Measurements from ENCODE around the gene ASTL.

Gene ASTL

DNA sequence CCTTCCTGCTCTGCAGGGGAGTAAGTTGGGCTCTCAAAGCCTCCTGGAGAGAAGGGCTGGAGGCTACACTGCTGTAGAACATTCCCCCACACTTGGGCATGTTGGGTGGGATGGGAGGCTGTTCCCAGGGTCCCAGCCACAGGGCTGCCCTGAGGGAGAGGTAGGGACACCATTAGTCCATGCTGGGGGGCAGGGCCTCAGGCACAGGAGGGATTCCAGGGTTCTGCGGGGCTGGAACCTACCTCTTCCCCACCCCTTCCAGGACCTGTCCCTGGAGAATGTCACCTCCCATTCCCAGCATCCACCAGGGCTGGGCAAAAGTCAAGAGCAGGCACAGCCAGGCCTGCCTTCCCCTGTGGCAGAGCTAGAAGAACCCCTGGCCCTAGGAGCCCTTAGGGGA, 15.0 kb downstream of the ASTL start:
- Histone ChIP-seq H3K27me3 (replicated peaks in 2 of 5; ENCODE audit: control insufficient read depth in 4 of 5, insufficient read depth in 5 of 5, low read length in 4 of 5) (peaks cover 0 to 8% (median under 1%) of the 10 kb centered on the region in 5 experiments), H3K4me3 (ENCODE audit: control insufficient read depth in 1 of 7, extremely low read depth in 1 of 7, insufficient read depth in 4 of 7, low read depth in 2 of 7, low read length in 6 of 7) (no peak overlapping the region), H3K4me1 (ENCODE audit: control extremely low read depth in 1 of 4, control insufficient read depth in 4 of 4, insufficient read depth in 4 of 4, low read length in 3 of 4) (peaks cover 0 to 16% (median 13%) of the 10 kb centered on the region in 4 experiments), H3K36me3 (ENCODE audit: control insufficient read depth in 4 of 4, insufficient read depth in 4 of 4, low read length in 3 of 4) (no peaks in the 10 kb centered on the region), H3K27ac (ENCODE audit: insufficient read depth in 1 of 2, low read depth in 1 of 2, low read length in 2 of 2, poor library complexity in 1 of 2, severe bottlenecking in 2 of 2) (no peak overlapping the region), H3K9me3 (ENCODE audit: control extremely low read depth in 1 of 5, control insufficient read depth in 4 of 5, insufficient read depth in 2 of 5, low read depth in 1 of 5, low read length in 4 of 5) (no peaks in the 10 kb centered on the region)
- WGBS (ENCODE audit: insufficient coverage), result 83% methylated on average over 1 of the region's 1 CpG
- ChIA-PET CTCF (interaction anchor here (1.0 to 2.1 kb wide), 3 partner anchors 10 to 82 kb away, joined by 3 to 8 read pairs (median 5); partner anchors contain the start of gene ASTL), POLR2A (no interaction called here)
- DNase-seq, result no peak

DNA sequence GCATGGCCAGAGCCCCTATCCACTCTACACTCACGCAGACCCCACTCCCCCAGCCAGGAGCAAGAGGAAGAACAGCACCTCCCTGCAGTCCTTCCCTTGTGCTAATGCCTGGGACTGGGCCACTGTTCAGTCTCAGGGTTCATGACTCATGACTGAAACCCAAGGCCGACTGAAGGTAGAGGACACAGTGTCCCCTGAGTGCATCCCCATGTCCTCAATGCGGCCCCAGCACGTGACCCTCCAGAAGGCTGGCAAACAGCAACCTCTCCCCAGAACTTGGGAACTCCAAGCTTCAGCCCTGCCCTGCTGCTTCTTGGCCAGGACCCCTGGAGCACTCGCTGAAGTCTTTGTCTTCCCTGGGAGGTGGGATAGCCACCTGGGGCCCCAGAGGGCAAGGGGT, 15.9 kb downstream of the ASTL start:
- Histone ChIP-seq H3K4me1 (ENCODE audit: control extremely low read depth in 1 of 4, control insufficient read depth in 4 of 4, insufficient read depth in 4 of 4, low read length in 3 of 4) (peaks cover 0 to 19% (median 16%) of the 10 kb centered on the region in 4 experiments), H3K36me3 (ENCODE audit: control insufficient read depth in 4 of 4, insufficient read depth in 4 of 4, low read length in 3 of 4) (no peaks in the 10 kb centered on the region), H3K9me3 (ENCODE audit: control extremely low read depth in 1 of 5, control insufficient read depth in 4 of 5, insufficient read depth in 2 of 5, low read depth in 1 of 5, low read length in 4 of 5) (no peaks in the 10 kb centered on the region), H3K27ac (ENCODE audit: insufficient read depth in 1 of 2, low read depth in 1 of 2, low read length in 2 of 2, poor library complexity in 1 of 2, severe bottlenecking in 2 of 2) (no peak overlapping the region), H3K4me3 (ENCODE audit: control insufficient read depth in 1 of 7, extremely low read depth in 1 of 7, insufficient read depth in 4 of 7, low read depth in 2 of 7, low read length in 6 of 7) (no peak overlapping the region), H3K27me3 (replicated peaks in 2 of 5; ENCODE audit: control insufficient read depth in 4 of 5, insufficient read depth in 5 of 5, low read length in 4 of 5) (peaks cover 0 to 13% (median 7%) of the 10 kb centered on the region in 5 experiments)
- CTCF ChIA-PET, result interaction anchor here (1.0 to 2.1 kb wide), 3 partner anchors 11 to 83 kb away, joined by 3 to 8 read pairs (median 5); partner anchors contain the start of gene ASTL
- 92% methylated on average over 4 of the region's 5 CpGs for WGBS (ENCODE audit: insufficient coverage)
- POLR2A ChIA-PET, result no interaction called here
- DNase-seq, result no peak

DNA sequence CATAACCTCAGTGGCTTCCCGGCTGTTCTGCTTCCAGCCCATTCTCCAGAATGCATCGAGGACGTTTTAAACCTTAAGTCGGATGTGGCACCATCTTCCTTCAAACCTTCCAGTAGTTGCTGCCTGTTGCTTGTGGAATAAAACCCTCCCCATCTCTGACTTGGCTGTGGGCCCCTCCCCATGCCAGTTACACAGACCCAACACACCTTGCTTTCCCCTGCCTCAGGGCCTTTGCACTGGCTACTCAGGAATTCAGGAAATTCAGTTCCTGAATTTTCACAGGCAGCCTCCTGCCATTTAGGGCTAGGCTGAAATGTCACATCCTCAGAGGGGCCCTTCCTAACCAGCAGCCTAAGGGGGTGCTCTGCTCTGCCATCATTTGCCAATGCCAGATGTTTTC, 16.9 kb downstream of the ASTL start:
- Histone ChIP-seq H3K27me3 (replicated peaks in 2 of 5; ENCODE audit: control insufficient read depth in 4 of 5, insufficient read depth in 5 of 5, low read length in 4 of 5) (peaks cover 0 to 21% (median 7%) of the 10 kb centered on the region in 5 experiments), H3K4me1 (ENCODE audit: control extremely low read depth in 1 of 4, control insufficient read depth in 4 of 4, insufficient read depth in 4 of 4, low read length in 3 of 4) (peaks cover 0 to 28% (median 23%) of the 10 kb centered on the region in 4 experiments), H3K27ac (ENCODE audit: insufficient read depth in 1 of 2, low read depth in 1 of 2, low read length in 2 of 2, poor library complexity in 1 of 2, severe bottlenecking in 2 of 2) (no peak overlapping the region), H3K9me3 (ENCODE audit: control extremely low read depth in 1 of 5, control insufficient read depth in 4 of 5, insufficient read depth in 2 of 5, low read depth in 1 of 5, low read length in 4 of 5) (no peaks in the 10 kb centered on the region), H3K4me3 (ENCODE audit: control insufficient read depth in 1 of 7, extremely low read depth in 1 of 7, insufficient read depth in 4 of 7, low read depth in 2 of 7, low read length in 6 of 7) (no peak overlapping the region), H3K36me3 (ENCODE audit: control insufficient read depth in 4 of 4, insufficient read depth in 4 of 4, low read length in 3 of 4) (no peaks in the 10 kb centered on the region)
- WGBS (ENCODE audit: insufficient coverage), result 96% methylated on average over 4 of the region's 4 CpGs
- no peak for DNase-seq
- ChIA-PET POLR2A (no interaction called here), CTCF (interaction anchor here (1.3 to 1.7 kb wide), 2 partner anchors 9 to 53 kb away, joined by 3 read pairs; no protein-coding TSS in a partner anchor)

DNA sequence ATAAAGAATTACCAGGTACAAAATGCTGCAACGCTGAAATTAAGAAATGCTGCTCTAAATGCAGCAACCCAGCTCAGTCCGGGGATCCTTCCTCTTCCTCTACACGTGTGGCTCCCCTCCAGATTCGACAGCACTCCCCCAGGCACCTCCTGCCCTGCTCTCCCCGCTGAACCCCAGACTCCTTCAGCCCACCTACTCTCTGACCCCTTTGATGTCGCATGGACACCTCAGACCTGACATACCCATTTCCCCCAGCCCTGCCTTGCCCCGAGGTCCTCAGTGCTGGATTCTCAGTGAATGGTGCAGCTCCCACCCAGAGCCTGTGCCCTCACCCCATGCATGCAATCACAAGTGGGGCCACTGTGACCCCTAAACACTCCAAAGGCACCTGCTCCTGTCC, 17.3 kb downstream of the ASTL start:
- Histone ChIP-seq H3K4me3 (ENCODE audit: control insufficient read depth in 1 of 7, extremely low read depth in 1 of 7, insufficient read depth in 4 of 7, low read depth in 2 of 7, low read length in 6 of 7) (no peak overlapping the region), H3K36me3 (ENCODE audit: control insufficient read depth in 4 of 4, insufficient read depth in 4 of 4, low read length in 3 of 4) (no peaks in the 10 kb centered on the region), H3K4me1 (ENCODE audit: control extremely low read depth in 1 of 4, control insufficient read depth in 4 of 4, insufficient read depth in 4 of 4, low read length in 3 of 4) (peaks cover 0 to 29% (median 27%) of the 10 kb centered on the region in 4 experiments), H3K27me3 (replicated peaks in 2 of 5; ENCODE audit: control insufficient read depth in 4 of 5, insufficient read depth in 5 of 5, low read length in 4 of 5) (peaks cover 0 to 25% (median 7%) of the 10 kb centered on the region in 5 experiments), H3K27ac (ENCODE audit: insufficient read depth in 1 of 2, low read depth in 1 of 2, low read length in 2 of 2, poor library complexity in 1 of 2, severe bottlenecking in 2 of 2) (no peak overlapping the region), H3K9me3 (ENCODE audit: control extremely low read depth in 1 of 5, control insufficient read depth in 4 of 5, insufficient read depth in 2 of 5, low read depth in 1 of 5, low read length in 4 of 5) (peaks cover 0 to under 1% (median 0%) of the 10 kb centered on the region in 5 experiments)
- no peak for DNase-seq
- 44% methylated on average over 7 of the region's 7 CpGs for WGBS (ENCODE audit: insufficient coverage)
- CTCF ChIA-PET, result interaction anchor here (1.3 to 1.7 kb wide), 2 partner anchors 9 to 54 kb away, joined by 3 read pairs; no protein-coding TSS in a partner anchor
- POLR2A ChIA-PET, result no interaction called here

DNA sequence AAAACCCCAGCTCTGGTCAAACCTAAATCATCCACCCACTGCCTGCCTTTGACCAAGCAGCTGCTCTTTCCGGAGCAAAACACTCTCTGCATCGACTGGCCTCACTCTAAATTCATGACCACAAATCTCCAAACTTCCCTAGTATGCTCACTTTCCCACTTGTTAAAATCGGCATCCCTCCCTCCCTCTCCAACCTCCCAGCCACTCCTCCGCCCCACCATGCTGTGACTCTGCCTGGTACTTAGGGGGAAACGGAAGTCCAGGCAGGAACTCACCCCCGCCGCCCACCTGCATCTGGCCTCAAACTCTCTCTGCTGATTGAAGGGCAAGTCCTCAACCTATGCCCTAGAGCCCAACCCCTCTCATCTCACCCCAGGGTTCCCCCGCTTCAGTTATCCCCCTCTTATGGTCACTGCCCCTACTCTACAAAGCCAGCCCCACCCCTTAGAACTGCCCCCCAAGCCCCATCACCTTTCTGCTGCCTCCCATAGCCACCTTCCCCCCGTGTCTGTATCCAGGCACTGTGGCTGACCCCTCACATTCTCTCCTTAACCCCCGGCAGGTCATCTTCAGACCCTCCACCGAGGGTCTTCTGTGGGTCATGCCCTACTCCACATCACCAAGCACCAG, 18.1 kb downstream of the ASTL start:
- Histone ChIP-seq H3K27ac (ENCODE audit: insufficient read depth in 1 of 2, low read depth in 1 of 2, low read length in 2 of 2, poor library complexity in 1 of 2, severe bottlenecking in 2 of 2) (no peak overlapping the region), H3K36me3 (ENCODE audit: control insufficient read depth in 4 of 4, insufficient read depth in 4 of 4, low read length in 3 of 4) (no peaks in the 10 kb centered on the region), H3K27me3 (replicated peaks in 2 of 5; ENCODE audit: control insufficient read depth in 4 of 5, insufficient read depth in 5 of 5, low read length in 4 of 5) (peaks cover 0 to 33% (median 7%) of the 10 kb centered on the region in 5 experiments), H3K4me1 (ENCODE audit: control extremely low read depth in 1 of 4, control insufficient read depth in 4 of 4, insufficient read depth in 4 of 4, low read length in 3 of 4) (peaks cover 0 to 32% (median 27%) of the 10 kb centered on the region in 4 experiments), H3K4me3 (ENCODE audit: control insufficient read depth in 1 of 7, extremely low read depth in 1 of 7, insufficient read depth in 4 of 7, low read depth in 2 of 7, low read length in 6 of 7) (no peak overlapping the region), H3K9me3 (ENCODE audit: control extremely low read depth in 1 of 5, control insufficient read depth in 4 of 5, insufficient read depth in 2 of 5, low read depth in 1 of 5, low read length in 4 of 5) (peaks cover 0 to 7% (median 0%) of the 10 kb centered on the region in 5 experiments)
- 15% methylated on average over 7 of the region's 11 CpGs for WGBS (ENCODE audit: insufficient coverage)
- ChIA-PET CTCF (interaction anchor here (1.3 to 1.7 kb wide), 2 partner anchors 10 to 55 kb away, joined by 3 read pairs; no protein-coding TSS in a partner anchor), POLR2A (no interaction called here)
- peak in 2 of 3 donors; percentile 59 to 65 for DNase-seq

DNA sequence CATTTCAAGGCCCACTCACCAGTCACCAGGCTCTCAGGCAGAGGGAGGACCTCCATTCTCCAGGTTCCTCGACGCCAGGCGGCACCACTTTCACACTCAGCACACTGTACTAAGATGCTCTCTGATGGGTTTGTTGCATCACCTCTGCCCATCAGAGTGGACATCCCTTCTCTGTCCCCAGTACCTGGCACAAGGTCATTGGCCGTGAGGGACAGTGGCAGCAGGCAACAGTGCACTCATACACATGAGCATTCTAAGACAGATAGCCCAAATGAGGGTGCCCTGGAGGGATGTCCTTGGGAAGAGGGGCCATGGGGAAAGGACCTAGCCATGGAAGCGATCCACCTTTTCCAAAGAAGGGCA, 18.9 kb downstream of the ASTL start:
- POLR2A ChIA-PET, result no interaction called here
- Histone ChIP-seq H3K27ac (ENCODE audit: insufficient read depth in 1 of 2, low read depth in 1 of 2, low read length in 2 of 2, poor library complexity in 1 of 2, severe bottlenecking in 2 of 2) (no peak overlapping the region), H3K27me3 (replicated peaks in 2 of 5; ENCODE audit: control insufficient read depth in 4 of 5, insufficient read depth in 5 of 5, low read length in 4 of 5) (peaks cover 0 to 41% (median 7%) of the 10 kb centered on the region in 5 experiments), H3K36me3 (ENCODE audit: control insufficient read depth in 4 of 4, insufficient read depth in 4 of 4, low read length in 3 of 4) (no peaks in the 10 kb centered on the region), H3K4me3 (ENCODE audit: control insufficient read depth in 1 of 7, extremely low read depth in 1 of 7, insufficient read depth in 4 of 7, low read depth in 2 of 7, low read length in 6 of 7) (no peak overlapping the region), H3K4me1 (ENCODE audit: control extremely low read depth in 1 of 4, control insufficient read depth in 4 of 4, insufficient read depth in 4 of 4, low read length in 3 of 4) (peaks cover 0 to 32% (median 27%) of the 10 kb centered on the region in 4 experiments), H3K9me3 (ENCODE audit: control extremely low read depth in 1 of 5, control insufficient read depth in 4 of 5, insufficient read depth in 2 of 5, low read depth in 1 of 5, low read length in 4 of 5) (peaks cover 0 to 7% (median 0%) of the 10 kb centered on the region in 5 experiments)
- no peak for DNase-seq
- CTCF ChIA-PET, result no interaction called here
- WGBS (ENCODE audit: insufficient coverage), result 100% methylated on average over 4 of the region's 5 CpGs

DNA sequence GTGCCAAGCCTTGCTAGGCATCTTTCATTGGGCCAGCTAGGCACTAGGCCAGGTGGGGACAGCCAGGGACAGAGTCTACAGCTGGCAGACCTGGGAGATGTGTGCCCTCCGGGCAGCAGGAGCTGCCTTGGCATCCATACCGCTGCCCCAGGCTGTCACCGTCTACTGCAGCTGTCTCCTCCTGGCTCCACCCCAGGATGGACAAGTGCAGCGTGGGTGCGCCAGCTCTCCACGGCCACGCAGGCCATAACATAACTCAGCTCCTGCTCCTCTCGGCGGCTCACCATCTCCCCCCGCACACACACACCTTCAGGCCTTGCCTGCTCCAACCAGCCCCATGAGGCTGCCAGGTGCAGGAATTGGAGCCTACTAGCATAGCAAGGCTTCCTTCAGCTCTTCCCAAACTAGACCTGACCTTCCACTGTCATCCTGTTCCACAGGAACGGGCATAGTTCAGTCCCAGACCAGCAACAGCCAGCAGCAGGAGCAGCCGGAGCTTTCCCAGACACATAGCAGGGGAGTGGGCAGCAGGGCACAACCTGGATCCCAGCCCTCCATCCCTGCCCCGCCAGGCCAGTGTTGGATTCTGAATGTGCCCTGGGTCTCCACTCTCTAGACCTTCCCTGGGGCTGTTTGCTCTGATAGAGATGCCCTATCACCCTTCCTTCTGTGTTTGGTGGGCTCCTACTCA, 19.5 kb downstream of the ASTL start:
- 100% methylated on average over 11 of the region's 13 CpGs for WGBS (ENCODE audit: insufficient coverage)
- no peak overlapping the region for H3K27ac ChIP-seq (ENCODE audit: insufficient read depth in 1 of 2, low read depth in 1 of 2, low read length in 2 of 2, poor library complexity in 1 of 2, severe bottlenecking in 2 of 2)
- ChIA-PET POLR2A (no interaction called here), CTCF (interaction anchor here (0.6 to 3.2 kb wide), 11 partner anchors 10 to 273 kb away, joined by 3 to 22 read pairs (median 4); partner anchors contain the start of gene ASTL)
- H3K36me3 ChIP-seq (ENCODE audit: control insufficient read depth in 4 of 4, insufficient read depth in 4 of 4, low read length in 3 of 4), result no peaks in the 10 kb centered on the region
- no peak for DNase-seq
- peaks cover 0 to 7% (median 0%) of the 10 kb centered on the region in 5 experiments for H3K9me3 ChIP-seq (ENCODE audit: control extremely low read depth in 1 of 5, control insufficient read depth in 4 of 5, insufficient read depth in 2 of 5, low read depth in 1 of 5, low read length in 4 of 5)
- no peak overlapping the region for H3K4me3 ChIP-seq (ENCODE audit: control insufficient read depth in 1 of 7, extremely low read depth in 1 of 7, insufficient read depth in 4 of 7, low read depth in 2 of 7, low read length in 6 of 7)
- H3K4me1 ChIP-seq (ENCODE audit: control extremely low read depth in 1 of 4, control insufficient read depth in 4 of 4, insufficient read depth in 4 of 4, low read length in 3 of 4), result peaks cover 0 to 32% (median 27%) of the 10 kb centered on the region in 4 experiments
- H3K27me3 ChIP-seq (replicated peaks in 2 of 5; ENCODE audit: control insufficient read depth in 4 of 5, insufficient read depth in 5 of 5, low read length in 4 of 5), result peaks cover 0 to 41% (median 7%) of the 10 kb centered on the region in 5 experiments
